HEK293 (cell line): ENCODE data around the gene GNPTG.

Experiments used
- CTCF ChIA-PET: fragments of 350-600 bp; formaldehyde crosslinking; extraction: SDS; loops from one replicate; lab custom pipeline; 2021; ENCODE audit warnings: antibody characterized with exemption; lab: Yijun Ruan, JAX
- POLR2A ChIA-PET: fragments of 300-600 bp; formaldehyde crosslinking; extraction: SDS; loops from one replicate; lab custom pipeline; 2020; ENCODE audit warnings: antibody characterized with exemption, inconsistent platforms; lab: Yijun Ruan, JAX
- H3K27ac ChIP-seq: fragments of 200-500 bp; sonication (Bioruptor generic); 2 replicates; pipeline ENCODE4 v1.5.1; 2014; ENCODE audit warnings: low read depth, low read length, control low read depth, inconsistent platforms; ENCODE audit errors: extremely low read depth
- H3K36me3 ChIP-seq, 2 experiments: fragments of 200-500 bp in 1 of 2; sonication (Bioruptor generic) in 1 of 2; 1 replicate in 1 of 2; 2 replicates in 1 of 2; pipeline ENCODE4 v1.5.1; 2014 to 2017; ENCODE audit warnings: inconsistent platforms in 2 of 2, low read length in 2 of 2; ENCODE audit not compliant: control insufficient read depth in 2 of 2, insufficient read depth in 1 of 2
- H3K4me1 ChIP-seq: fragments of 200-500 bp; sonication (Bioruptor generic); 2 replicates; pipeline ENCODE4 v1.5.1; 2014; ENCODE audit warnings: mild to moderate bottlenecking, low read length, inconsistent platforms; ENCODE audit not compliant: control insufficient read depth, insufficient read depth
- H3K4me3 ChIP-seq: 2 replicates; pipeline ENCODE4 v1.5.1; 2011; ENCODE audit warnings: low read depth, mild to moderate bottlenecking, control low read depth, low read length, moderate library complexity
- H3K9me3 ChIP-seq: fragments of 200-500 bp; sonication (Bioruptor generic); 2 replicates; pipeline ENCODE4 v1.5.1; 2014; ENCODE audit warnings: low read depth, low read length, inconsistent platforms; ENCODE audit not compliant: control insufficient read depth, insufficient read depth
- BCL11B ChIP-seq: fragments of 450-650 bp; formaldehyde crosslinking; IDR thresholded peaks from 2 replicates; pipeline ENCODE4 v1.5.1; 2016; ENCODE audit warnings: low read depth, missing biosample characterization, missing genetic modification characterization
- BCL6B ChIP-seq: fragments of 450-650 bp; formaldehyde crosslinking; IDR thresholded peaks from 2 replicates; pipeline ENCODE4 v1.5.1; 2017; ENCODE audit warnings: missing biosample characterization, missing genetic modification characterization
- GLIS2 ChIP-seq: fragments of 450-650 bp; formaldehyde crosslinking; IDR thresholded peaks from 2 replicates; pipeline ENCODE4 v1.5.1; 2016; ENCODE audit warnings: missing biosample characterization, missing genetic modification characterization
- KLF10 ChIP-seq: fragments of 450-650 bp; IDR thresholded peaks from 2 replicates; pipeline ENCODE4 v1.5.1; 2018; ENCODE audit warnings: missing biosample characterization, mild to moderate bottlenecking, missing genetic modification characterization
- MYNN ChIP-seq: fragments of 450-650 bp; formaldehyde crosslinking; IDR thresholded peaks from 2 replicates; pipeline ENCODE4 v1.5.1; 2016; ENCODE audit warnings: missing biosample characterization, missing genetic modification characterization, borderline replicate concordance
- PBX3 ChIP-seq: sonication (generic); formaldehyde crosslinking; IDR thresholded peaks from 2 replicates; pipeline ENCODE4 v1.8.1; 2022; ENCODE audit warnings: mild to moderate bottlenecking, moderate library complexity, missing genetic modification reagents
- PRDM2 ChIP-seq: fragments of 450-650 bp; formaldehyde crosslinking; IDR thresholded peaks from 2 replicates; pipeline ENCODE4 v1.5.1; 2016; ENCODE audit warnings: missing biosample characterization, missing genetic modification characterization, borderline replicate concordance
- RBAK ChIP-seq: fragments of 450-650 bp; formaldehyde crosslinking; IDR thresholded peaks from 2 replicates; pipeline ENCODE4 v1.5.1; 2016; ENCODE audit warnings: missing biosample characterization, missing genetic modification characterization
- SCRT2 ChIP-seq: fragments of 450-650 bp; formaldehyde crosslinking; IDR thresholded peaks from 2 replicates; pipeline ENCODE4 v1.5.1; 2016; ENCODE audit warnings: missing biosample characterization, missing genetic modification characterization
- SP7 ChIP-seq: fragments of 450-650 bp; formaldehyde crosslinking; IDR thresholded peaks from 2 replicates; pipeline ENCODE4 v1.5.1; 2016; ENCODE audit warnings: missing biosample characterization, missing genetic modification characterization
- ZBTB17 ChIP-seq: fragments of 450-650 bp; formaldehyde crosslinking; IDR thresholded peaks from 2 replicates; pipeline ENCODE4 v1.5.1; 2016; ENCODE audit warnings: missing biosample characterization, missing genetic modification characterization
- ZBTB26 ChIP-seq: fragments of 450-650 bp; formaldehyde crosslinking; optimal IDR thresholded peaks from 2 replicates; pipeline ENCODE3; 2016; ENCODE audit warnings: missing biosample characterization, mild to moderate bottlenecking, missing genetic modification characterization
- ZBTB44 ChIP-seq: fragments of 450-650 bp; IDR thresholded peaks from 2 replicates; pipeline ENCODE4 v1.5.1; 2018; ENCODE audit warnings: missing biosample characterization, mild to moderate bottlenecking, missing genetic modification characterization
- ZBTB49 ChIP-seq: fragments of 450-650 bp; formaldehyde crosslinking; IDR thresholded peaks from 2 replicates; pipeline ENCODE4 v1.5.1; 2016; ENCODE audit warnings: missing biosample characterization, missing genetic modification characterization, low read depth
- ZIC2 ChIP-seq: fragments of 450-650 bp; formaldehyde crosslinking; IDR thresholded peaks from 2 replicates; pipeline ENCODE4 v1.5.1; 2016; ENCODE audit warnings: missing biosample characterization, missing genetic modification characterization
- ZNF548 ChIP-seq: fragments of 450-650 bp; formaldehyde crosslinking; IDR thresholded peaks from 2 replicates; pipeline ENCODE4 v1.5.1; 2016; ENCODE audit warnings: missing biosample characterization, missing genetic modification characterization
- ZNF571 ChIP-seq: fragments of 450-650 bp; formaldehyde crosslinking; IDR thresholded peaks from 2 replicates; pipeline ENCODE4 v1.5.0; 2017; ENCODE audit warnings: missing biosample characterization, missing genetic modification characterization
- ZNF701 ChIP-seq: fragments of 450-650 bp; formaldehyde crosslinking; IDR thresholded peaks from 2 replicates; pipeline ENCODE4 v1.5.1; 2016; ENCODE audit warnings: missing biosample characterization, missing genetic modification characterization
- ZNF777 ChIP-seq: fragments of 450-650 bp; formaldehyde crosslinking; IDR thresholded peaks from 2 replicates; pipeline ENCODE4 v1.5.1; 2017; ENCODE audit warnings: missing biosample characterization, missing genetic modification characterization, borderline replicate concordance
- ZNF792 ChIP-seq: fragments of 450-650 bp; formaldehyde crosslinking; IDR thresholded peaks from 2 replicates; pipeline ENCODE4 v1.5.1; 2016; ENCODE audit warnings: missing biosample characterization, missing genetic modification characterization
- ZNF837 ChIP-seq: fragments of 450-650 bp; formaldehyde crosslinking; IDR thresholded peaks from 2 replicates; pipeline ENCODE4 v1.5.1; 2016; ENCODE audit warnings: missing biosample characterization, missing genetic modification characterization

The GNPTG gene

GRCh38 chr16:1326946-1327618 lies 24.6 kb upstream of the GNPTG start:
- no peak overlapping the region for H3K27ac ChIP-seq
- H3K4me3 ChIP-seq, result no peak overlapping the region
- CTCF ChIA-PET, result no interaction called here
- peaks cover 3 to 19% of the 10 kb centered on the region in 2 experiments; a peak in 2 of 3 replicates for H3K36me3 ChIP-seq
- no peaks in the 10 kb centered on the region for H3K4me1 ChIP-seq
- POLR2A ChIA-PET, result interaction anchor here (0.6 to 1.8 kb wide), 4 partner anchors 8 to 231 kb away, joined by 3 to 7 read pairs (median 4); no protein-coding TSS in a partner anchor
- 0 out of 2 replicates have a peak, but pooled peaks have one; percentile 11 for TF ChIP-seq ZIC2
- no peak for TF ChIP-seq ZNF701 (tag by site-specific recombination)
- TF ChIP-seq SCRT2, result peak; percentile 59
- no peak for TF ChIP-seq MYNN (tag by site-specific recombination)
- 0 out of 2 replicates have a peak, but pooled peaks have one; percentile 31 for TF ChIP-seq GLIS2
- TF ChIP-seq, all 188 proteins: peak for 3
- no peaks in the 10 kb centered on the region for H3K9me3 ChIP-seq

GRCh38 chr16:1327619-1327947 lies 24.1 kb upstream of the GNPTG start:
- Histone ChIP-seq H3K36me3 (peaks cover 0 to 16% of the 10 kb centered on the region in 2 experiments; a peak in 2 of 3 replicates), H3K4me1 (no peaks in the 10 kb centered on the region), H3K9me3 (no peaks in the 10 kb centered on the region), H3K27ac (no peak overlapping the region), H3K4me3 (no peak overlapping the region)
- CTCF ChIA-PET, result no interaction called here
- POLR2A ChIA-PET, result interaction anchor here (1.7 kb wide), 1 partner anchor 11 kb away, joined by 4 read pairs; no protein-coding TSS in a partner anchor
- no peak for TF ChIP-seq BCL11B (tag by site-specific recombination)
- no peak for TF ChIP-seq SP7
- TF ChIP-seq ZNF571 (tag by site-specific recombination), result no peak
- no peak for TF ChIP-seq ZBTB49 (tag by site-specific recombination)
- TF ChIP-seq BCL6B (tag by site-specific recombination), result no peak
- no peak for TF ChIP-seq PRDM2
- no peak for TF ChIP-seq ZNF777 (tag by site-specific recombination)
- no peak for TF ChIP-seq ZNF837 (tag by site-specific recombination)
- TF ChIP-seq ZNF548, result no peak
- TF ChIP-seq ZBTB26 (tag by site-specific recombination), result no peak
- no peak for TF ChIP-seq KLF10
- no peak for TF ChIP-seq RBAK (tag by site-specific recombination)
- TF ChIP-seq ZBTB17 (tag by site-specific recombination), result no peak
- no peak for TF ChIP-seq ZBTB44 (tag by site-specific recombination)
- no peak for TF ChIP-seq ZNF792 (tag by site-specific recombination)
- no peak for TF ChIP-seq PBX3
